ENCODE measurements around the gene NTRK2. TPM values are rescaled to one million over a fixed set of nuclear protein-coding genes. Genes with fewer than 3 reads are reported as not detected.

The NTRK2 gene
- total RNA-seq, 4 donors from 2014 or later: 2.6 to 8.5 (median 6.0) TPM

DNA sequence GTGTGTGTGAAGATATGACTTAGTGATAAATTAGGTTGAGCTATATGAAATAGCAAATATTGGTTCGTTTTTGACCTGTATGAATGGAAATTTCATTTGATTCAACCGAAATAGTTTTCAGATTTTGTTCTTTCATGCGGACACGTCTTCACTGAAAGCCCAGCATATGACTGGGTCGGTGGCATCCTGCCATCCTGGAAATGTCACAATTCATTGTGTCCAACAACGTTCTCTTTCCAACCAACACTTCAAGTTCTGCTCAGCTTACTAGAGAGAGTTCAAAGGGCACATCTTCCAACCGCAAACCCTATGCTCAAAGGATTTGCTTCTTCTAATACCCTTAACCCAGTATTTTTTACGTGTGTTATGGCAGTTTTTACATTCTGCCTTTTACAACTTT is 252.5 kb downstream of the NTRK2 start:
- H3K27ac ChIP-seq: no peak overlapping the region
- H3K27me3 ChIP-seq: no peaks in the 10 kb centered on the region
- WGBS, 2 donors (ENCODE audit: low coverage in 1 of 2): 70 to 74% methylated on average over 8 of the region's 8 CpGs
- H3K9me3 ChIP-seq: no peaks in the 10 kb centered on the region
- H3K36me3 ChIP-seq: no peaks in the 10 kb centered on the region
- TF ChIP-seq POLR2A (IDR thresholded peaks at IDR 0.05) (no peak), POLR2AphosphoS5 (IDR thresholded peaks at IDR 0.05) (no peak), EP300 (IDR thresholded peaks at IDR 0.05) (no peak)
- TF ChIP-seq, protein P1, sequence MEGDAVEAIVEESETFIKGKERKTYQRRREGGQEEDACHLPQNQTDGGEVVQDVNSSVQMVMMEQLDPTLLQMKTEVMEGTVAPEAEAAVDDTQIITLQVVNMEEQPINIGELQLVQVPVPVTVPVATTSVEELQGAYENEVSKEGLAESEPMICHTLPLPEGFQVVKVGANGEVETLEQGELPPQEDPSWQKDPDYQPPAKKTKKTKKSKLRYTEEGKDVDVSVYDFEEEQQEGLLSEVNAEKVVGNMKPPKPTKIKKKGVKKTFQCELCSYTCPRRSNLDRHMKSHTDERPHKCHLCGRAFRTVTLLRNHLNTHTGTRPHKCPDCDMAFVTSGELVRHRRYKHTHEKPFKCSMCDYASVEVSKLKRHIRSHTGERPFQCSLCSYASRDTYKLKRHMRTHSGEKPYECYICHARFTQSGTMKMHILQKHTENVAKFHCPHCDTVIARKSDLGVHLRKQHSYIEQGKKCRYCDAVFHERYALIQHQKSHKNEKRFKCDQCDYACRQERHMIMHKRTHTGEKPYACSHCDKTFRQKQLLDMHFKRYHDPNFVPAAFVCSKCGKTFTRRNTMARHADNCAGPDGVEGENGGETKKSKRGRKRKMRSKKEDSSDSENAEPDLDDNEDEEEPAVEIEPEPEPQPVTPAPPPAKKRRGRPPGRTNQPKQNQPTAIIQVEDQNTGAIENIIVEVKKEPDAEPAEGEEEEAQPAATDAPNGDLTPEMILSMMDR (IDR thresholded peaks at IDR 0.05): no peak
- no peaks in the 10 kb centered on the region for H3K4me1 ChIP-seq
- ATAC-seq: no peak
- no peak overlapping the region for H3K4me3 ChIP-seq

GRCh38 chr9:84924266-84924665 is 254.7 kb downstream of the NTRK2 start:
- TF ChIP-seq EP300 (IDR thresholded peaks at IDR 0.05) (no peak), POLR2AphosphoS5 (IDR thresholded peaks at IDR 0.05) (no peak), POLR2A (IDR thresholded peaks at IDR 0.05) (no peak)
- TF ChIP-seq, protein P1 (IDR thresholded peaks at IDR 0.05): no peak
- Histone ChIP-seq H3K4me1 (no peaks in the 10 kb centered on the region), H3K27me3 (no peaks in the 10 kb centered on the region), H3K27ac (no peak overlapping the region), H3K9me3 (no peaks in the 10 kb centered on the region), H3K36me3 (no peaks in the 10 kb centered on the region), H3K4me3 (no peak overlapping the region)
- no peak for ATAC-seq
- WGBS, 2 donors (ENCODE audit: low coverage in 1 of 2): 53 to 86% methylated on average over 5 to 6 of the region's 6 CpGs

- Histone ChIP-seq H3K9me3 (no peaks in the 10 kb centered on the region), H3K27me3 (no peaks in the 10 kb centered on the region), H3K4me3 (no peak overlapping the region), H3K27ac (no peak overlapping the region), H3K36me3 (no peaks in the 10 kb centered on the region), H3K4me1 (no peaks in the 10 kb centered on the region)
- no peak for TF ChIP-seq POLR2A (IDR thresholded peaks at IDR 0.05)
- TF ChIP-seq POLR2AphosphoS5 (IDR thresholded peaks at IDR 0.05): no peak
- TF ChIP-seq, protein P1 (IDR thresholded peaks at IDR 0.05): no peak
- TF ChIP-seq EP300 (IDR thresholded peaks at IDR 0.05): no peak
- 91 to 93% methylated on average over 2 to 7 of the region's 7 CpGs for WGBS, 2 donors (ENCODE audit: low coverage in 1 of 2)
- ATAC-seq: no peak
Observed at GRCh38 chr9:84925225-84925872, 255.8 kb downstream of the NTRK2 start.

- Histone ChIP-seq H3K27me3 (no peaks in the 10 kb centered on the region), H3K27ac (no peak overlapping the region), H3K36me3 (no peaks in the 10 kb centered on the region), H3K4me1 (no peaks in the 10 kb centered on the region), H3K9me3 (no peaks in the 10 kb centered on the region), H3K4me3 (no peak overlapping the region)
- no peak for ATAC-seq
- TF ChIP-seq, protein P1 (IDR thresholded peaks at IDR 0.05): no peak
- TF ChIP-seq POLR2AphosphoS5 (IDR thresholded peaks at IDR 0.05): no peak
- no peak for TF ChIP-seq EP300 (IDR thresholded peaks at IDR 0.05)
- TF ChIP-seq POLR2A (IDR thresholded peaks at IDR 0.05): no peak
- WGBS, 2 donors (ENCODE audit: low coverage in 1 of 2): 94 to 98% methylated on average over 3 of the region's 3 CpGs
Observed at GRCh38 chr9:84926793-84927192, 257.3 kb downstream of the NTRK2 start.

DNA sequence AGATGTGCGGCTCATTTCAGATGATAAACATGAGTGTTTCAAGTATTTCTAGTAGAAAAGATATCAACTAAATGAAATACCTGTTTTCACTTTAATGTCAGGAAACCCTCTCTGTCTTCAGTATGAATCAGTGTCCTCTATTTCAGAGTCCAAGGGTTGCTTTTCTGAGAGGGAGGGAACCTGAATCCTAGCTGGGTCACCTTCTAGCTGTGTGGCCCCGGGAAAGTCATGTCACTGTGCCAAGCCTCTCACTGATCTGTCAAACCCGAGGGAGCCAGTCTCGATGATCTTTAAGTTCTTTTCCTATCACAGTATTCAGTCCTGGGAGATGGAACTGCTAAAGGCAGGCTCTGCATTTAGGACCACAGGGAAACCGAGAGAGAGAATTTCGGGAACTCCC is 258.9 kb downstream of the NTRK2 start:
- H3K27me3 ChIP-seq: no peaks in the 10 kb centered on the region
- no peaks in the 10 kb centered on the region for H3K9me3 ChIP-seq
- H3K27ac ChIP-seq: no peak overlapping the region
- no peaks in the 10 kb centered on the region for H3K4me1 ChIP-seq
- H3K36me3 ChIP-seq: no peaks in the 10 kb centered on the region
- no peak for ATAC-seq
- TF ChIP-seq EP300 (IDR thresholded peaks at IDR 0.05): no peak
- no peak for TF ChIP-seq POLR2A (IDR thresholded peaks at IDR 0.05)
- no peak for TF ChIP-seq POLR2AphosphoS5 (IDR thresholded peaks at IDR 0.05)
- TF ChIP-seq, protein P1 (IDR thresholded peaks at IDR 0.05): no peak
- no peak overlapping the region for H3K4me3 ChIP-seq
- 79 to 93% methylated on average over 5 to 6 of the region's 6 CpGs for WGBS, 2 donors (ENCODE audit: low coverage in 1 of 2)

All from gastroesophageal sphincter (tissue), 4 donors.